RKO (cell line): ENCODE data around the gene RABGGTA.
"Not testable (repeated sequence)": the region's sequence is repeated elsewhere in the genome, so short reads cannot be mapped to it uniquely, and the experiment has no call there.

ENCODE experiments used
- DNase-seq: peaks from one replicate; pipeline ENCODE4 v3.0.0-alpha.2; 2016; ENCODE audit warnings: low spot score

RABGGTA gene

DNA sequence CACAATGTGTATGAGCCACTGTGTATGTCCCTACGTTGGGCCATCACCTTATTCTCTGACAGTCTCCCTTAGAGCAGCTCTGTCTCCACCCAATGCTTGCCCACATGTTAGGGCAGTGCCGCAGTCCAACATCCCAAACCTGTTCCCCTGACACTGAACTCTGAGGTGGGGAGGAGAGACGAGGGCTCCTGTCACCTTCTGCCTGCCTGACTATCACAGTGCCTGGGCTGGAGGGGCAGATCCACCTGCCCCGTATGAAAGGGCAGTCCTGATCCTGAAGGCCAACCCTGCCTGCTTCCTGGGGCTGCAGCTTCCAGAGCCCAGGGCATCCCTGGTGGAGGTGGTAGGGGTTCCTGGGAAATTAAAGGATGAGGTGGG is 10.6 kb downstream of the RABGGTA start:
- no peak for DNase-seq

- DNase-seq = no peak
Measured at GRCh38 chr14:24260026-24260779, 11.2 kb downstream of the RABGGTA start.

DNA sequence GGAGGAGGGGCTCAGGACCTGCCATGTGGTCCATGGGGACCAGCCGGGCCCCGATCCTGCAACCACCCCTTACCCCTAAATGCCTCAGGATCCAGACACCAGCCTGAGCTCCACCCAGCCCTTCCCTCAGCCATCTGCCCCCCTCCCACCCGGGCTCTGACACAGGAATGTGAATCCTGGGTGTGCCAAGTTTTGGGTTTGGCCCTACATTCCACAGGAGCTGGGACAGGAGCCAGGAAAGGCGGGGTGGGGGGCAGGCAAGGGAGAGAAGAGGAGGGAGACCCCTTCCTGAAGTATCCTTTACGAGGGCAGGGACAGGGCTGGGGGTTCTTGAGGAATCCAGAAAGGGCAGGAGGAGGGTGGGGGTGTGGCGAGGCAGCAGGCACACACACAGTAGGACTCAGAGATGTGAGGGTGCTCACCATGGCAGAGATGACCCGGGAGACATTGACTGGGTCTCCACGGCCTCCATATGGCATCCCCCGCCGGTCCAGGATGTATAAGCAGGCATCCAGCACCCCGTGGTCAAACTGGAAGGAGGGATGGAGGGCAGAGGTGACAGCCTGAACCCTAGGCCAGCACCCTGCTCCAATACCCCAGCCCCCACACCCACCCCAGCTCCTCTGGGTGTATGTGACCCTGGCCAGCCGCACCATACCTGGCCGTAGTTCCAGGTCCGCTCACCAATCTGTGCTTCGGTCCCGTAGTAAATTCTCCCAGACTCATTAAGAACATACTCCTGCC is 11.9 kb downstream of the RABGGTA start:
- no peak for DNase-seq

GRCh38 chr14:24258548-24259265 is 12.7 kb downstream of the RABGGTA start:
- no peak for DNase-seq

- no peak for DNase-seq
Measured at GRCh38 chr14:24258119-24258518, 13.3 kb downstream of the RABGGTA start.

DNA sequence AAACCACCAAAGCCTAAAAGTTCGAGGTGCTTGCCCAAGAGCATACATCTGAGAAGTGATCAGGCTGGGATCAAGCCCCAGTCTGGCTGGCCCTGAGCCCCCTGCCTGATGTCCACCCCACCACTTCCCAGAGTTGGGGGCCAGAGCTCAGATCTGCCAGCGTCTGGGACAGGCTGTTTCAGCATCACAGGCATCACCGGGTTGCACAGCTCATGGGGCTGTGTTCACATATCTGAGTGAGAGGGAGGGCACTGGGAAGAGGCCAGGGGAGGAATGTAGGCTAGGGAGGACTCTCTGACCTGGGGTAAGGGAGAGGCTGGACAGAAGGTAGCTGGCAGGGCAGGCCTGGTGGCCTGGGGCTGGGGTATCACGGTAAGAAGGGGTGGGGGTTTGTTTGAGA is 14.4 kb downstream of the RABGGTA start:
- DNase-seq = no peak

DNA sequence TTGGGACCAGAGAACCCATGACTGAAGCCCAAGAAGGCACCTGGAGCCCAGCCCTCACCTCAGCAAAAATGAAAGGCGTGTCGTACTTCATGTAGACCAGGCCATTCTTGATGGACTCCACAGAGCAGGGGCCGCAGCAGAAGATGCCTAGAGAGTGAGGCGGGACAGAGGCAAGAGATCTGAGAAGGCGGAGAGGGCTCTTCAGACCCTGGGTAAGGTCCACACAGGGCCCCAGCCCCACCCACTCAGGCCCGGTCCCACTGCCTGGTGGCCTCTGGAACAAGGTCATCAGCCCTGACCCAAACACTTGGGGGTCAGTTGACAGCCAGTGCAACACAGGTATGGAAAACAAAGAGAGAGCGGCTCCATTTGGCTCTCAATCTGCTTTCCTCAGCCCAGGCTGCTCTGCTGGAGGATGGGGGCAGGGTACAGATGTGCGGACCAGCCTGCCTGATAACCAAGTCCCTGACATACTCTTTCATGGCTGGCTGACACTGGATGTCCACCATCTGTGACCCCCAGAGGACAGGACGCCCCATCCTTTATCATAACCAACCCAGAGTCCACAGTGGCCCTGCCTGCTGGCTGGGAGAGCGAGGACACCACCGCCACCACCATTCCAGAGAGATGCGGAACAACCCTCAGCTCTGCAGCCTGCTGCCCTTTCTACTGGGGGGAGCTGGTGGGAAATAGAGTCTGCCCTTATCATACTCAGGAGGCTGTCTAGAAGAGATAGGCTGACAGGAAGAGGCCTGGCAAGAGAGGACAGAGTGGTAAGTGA is 15.3 kb downstream of the RABGGTA start:
- no peak for DNase-seq

DNA sequence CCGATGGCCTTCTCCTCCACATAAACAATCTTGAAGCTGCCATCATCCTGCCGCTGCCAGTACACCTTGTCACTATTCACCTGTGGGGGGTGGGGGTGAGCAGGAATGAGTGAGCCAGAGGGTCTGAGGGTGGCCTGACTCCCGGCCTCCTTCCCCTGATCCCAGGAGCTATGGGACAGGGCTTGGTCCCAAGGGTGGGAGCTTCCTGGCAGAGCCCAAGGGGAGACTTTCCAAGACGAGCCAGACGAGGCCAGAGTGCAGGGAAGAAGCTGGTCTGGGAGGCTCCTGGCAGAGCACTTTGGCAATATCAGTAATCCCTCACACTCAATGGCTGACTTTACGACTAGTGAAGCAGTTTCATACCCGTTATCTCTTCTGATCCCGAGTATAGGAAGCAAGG is 16.0 kb downstream of the RABGGTA start:
- no peak for DNase-seq

GRCh38 chr14:24254630-24255392 is 16.6 kb downstream of the RABGGTA start:
- no peak for DNase-seq

GRCh38 chr14:24253936-24254335 is 17.5 kb downstream of the RABGGTA start:
- no peak for DNase-seq

- DNase-seq = no peak
Measured at GRCh38 chr14:24252289-24253124, 18.9 kb downstream of the RABGGTA start.

GRCh38 chr14:24251880-24252288 is 19.5 kb downstream of the RABGGTA start:
- DNase-seq = no peak

DNA sequence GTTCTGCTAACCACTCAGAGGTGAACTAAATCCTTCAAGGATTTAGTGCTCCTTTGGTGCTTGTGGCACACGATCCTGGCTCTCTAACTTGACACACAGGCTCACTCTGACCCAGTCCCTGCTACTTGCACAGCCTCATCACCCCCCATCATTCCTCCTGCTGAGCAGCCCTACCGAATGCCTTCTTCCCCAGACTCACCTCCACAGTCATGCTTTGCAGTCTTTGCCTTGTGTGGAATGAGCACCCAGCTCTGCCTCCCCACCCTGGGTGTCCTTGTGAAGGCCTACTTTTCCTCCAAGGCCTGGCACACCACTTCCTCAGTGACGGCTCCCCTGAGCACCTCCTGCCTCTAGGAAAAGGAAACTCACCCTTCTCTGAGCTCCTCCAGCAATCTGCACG is 21.0 kb downstream of the RABGGTA start:
- no peak for DNase-seq

GRCh38 chr14:24249230-24250021 is 22.0 kb downstream of the RABGGTA start:
- no peak for DNase-seq

DNA sequence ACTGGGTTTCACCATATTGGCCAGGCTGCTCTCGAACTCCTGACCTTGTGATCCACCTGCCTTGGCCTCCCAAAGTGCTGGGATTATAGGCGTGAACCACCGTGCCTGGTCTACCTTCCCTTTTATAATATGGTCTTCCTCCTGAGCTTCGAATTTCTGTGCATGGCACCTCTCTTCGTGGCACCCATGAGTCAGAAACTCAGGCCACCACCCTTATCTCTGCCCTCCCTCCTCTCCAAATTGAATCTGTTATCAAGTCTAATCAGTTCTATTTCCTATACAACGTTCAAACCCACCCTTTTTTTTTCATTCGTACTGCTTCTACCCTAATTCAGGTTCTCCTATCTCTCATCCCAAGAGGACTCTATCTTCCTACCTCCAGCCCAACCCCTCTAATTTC is 24.0 kb downstream of the RABGGTA start:
- DNase-seq = no peak

GRCh38 chr14:24246765-24247212 is 24.6 kb downstream of the RABGGTA start:
- no peak for DNase-seq

- not testable (repeated sequence) for DNase-seq
Measured at GRCh38 chr14:24245350-24245749, 26.0 kb downstream of the RABGGTA start.

DNA sequence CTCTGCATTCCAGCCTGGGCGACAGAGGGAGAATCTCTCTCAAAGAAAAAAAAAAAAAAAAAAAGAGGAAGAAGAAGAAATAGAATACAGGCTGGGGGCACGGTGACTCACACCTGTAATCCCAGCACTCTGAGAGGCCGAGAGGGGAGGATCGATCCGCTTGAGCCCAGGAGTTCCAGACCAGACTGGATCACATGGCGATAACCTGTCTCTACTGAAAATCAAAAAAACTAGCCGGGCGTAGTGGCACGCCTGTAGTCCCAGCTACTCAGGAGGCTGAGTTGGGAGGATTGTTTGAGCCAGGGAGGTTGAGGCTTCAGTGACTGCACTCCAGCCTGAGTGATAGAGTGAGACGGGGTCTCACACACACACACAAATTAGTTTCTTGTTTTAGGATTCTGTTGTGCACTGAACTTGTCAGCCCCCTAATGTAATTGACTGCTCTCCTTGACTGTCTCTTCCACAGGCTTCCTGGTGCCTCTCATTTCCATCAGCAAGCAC is 28.0 kb downstream of the RABGGTA start:
- peak; percentile 35 for DNase-seq

GRCh38 chr14:24241829-24242443 is 29.5 kb downstream of the RABGGTA start:
- peak; percentile 94 for DNase-seq
